K562 (cell line): ENCODE results near the gene IFT25. TPM values are rescaled to one million over a fixed set of nuclear protein-coding genes. Genes with fewer than 3 reads are reported as not detected.

Experiments used
- ATAC-seq: fragments of 200-7000 bp; cut with Tn5 transposase; 3 replicates; pipeline ENCODE4 v1.9.1; 2020; ENCODE audit warnings: moderate library complexity
- BruUV-seq: library from RNA; stranded (reverse); fragments of 400-500 nt; replicated peaks from 2 replicates; lab custom pipeline; 2021; lab: Mats Ljungman, UMichigan
- CTCF ChIA-PET: fragments of 300-600 bp; formaldehyde crosslinking; extraction: SDS; loops from one replicate; lab custom pipeline; 2021; ENCODE audit warnings: low intra/inter-chr PET ratio; lab: Yijun Ruan, JAX
- POLR2A ChIA-PET: fragments of 300-600, 350-650 bp; sonication (Branson Sonifier 250); formaldehyde crosslinking; extraction: SDS; loops from one replicate; lab custom pipeline; 2021; ENCODE audit warnings: antibody characterized with exemption, inconsistent platforms; lab: Yijun Ruan, JAX
- DNase-seq, 4 experiments: peaks; one replicate each; pipeline versions ENCODE4 v3.0.0 to v3.0.0-alpha.2; 2011 to 2018; ENCODE audit warnings: low spot score in 3 of 4, mixed read lengths in 3 of 4; ENCODE audit errors: extremely low read depth in 1 of 4
- FAIRE-seq: peaks from 2 replicates; lab custom pipeline; 2011; peaks lifted over from hg19 to GRCh38; lab: Jason Lieb, UNC
- H2AFZ ChIP-seq: 2 replicates; pipeline ENCODE4 v1.6.0; 2011; ENCODE audit warnings: low read depth, low read length, control low read depth, inconsistent platforms
- H3K27ac ChIP-seq: fragments of 200-600 bp; 3 replicates; pipeline ENCODE4 v1.8.0; 2011; ENCODE audit warnings: low read depth, mild to moderate bottlenecking, control low read depth, inconsistent platforms, low read length, moderate library complexity, mixed read lengths; ENCODE audit errors: extremely low read depth
- H3K27me3 ChIP-seq, 2 experiments: fragments of 300-600 bp in 1 of 2; 2 replicates in 1 of 2; 3 replicates in 1 of 2; pipeline versions ENCODE4 v1.6.0 to v1.8.0; 2011; ENCODE audit warnings: inconsistent platforms in 2 of 2, low read length in 2 of 2, mild to moderate bottlenecking in 1 of 2, mixed read lengths in 1 of 2, moderate library complexity in 1 of 2; ENCODE audit not compliant: control insufficient read depth in 2 of 2, insufficient read depth in 2 of 2
- H3K36me3 ChIP-seq: fragments of 300-600 bp; 3 replicates; pipeline ENCODE4 v1.8.0; 2011; ENCODE audit warnings: mild to moderate bottlenecking, low read length, inconsistent platforms; ENCODE audit not compliant: control insufficient read depth, insufficient read depth
- H3K4me1 ChIP-seq, 2 experiments: fragments of 200-600 bp in 1 of 2; replicated peaks in 1 of 2; 2 replicates in 1 of 2; 3 replicates in 1 of 2; pipeline versions ENCODE4 v1.5.1 to v1.8.0; 2011; ENCODE audit warnings: inconsistent platforms in 2 of 2, low read length in 2 of 2, mild to moderate bottlenecking in 1 of 2, mixed read lengths in 1 of 2, moderate library complexity in 1 of 2; ENCODE audit not compliant: control insufficient read depth in 2 of 2, insufficient read depth in 2 of 2
- H3K4me2 ChIP-seq: 2 replicates; pipeline ENCODE4 v1.6.1; 2011; ENCODE audit warnings: low read length, control low read depth, inconsistent platforms, mixed read lengths; ENCODE audit not compliant: insufficient read depth
- H3K4me3 ChIP-seq: fragments of 200-600 bp; sonication (generic), shearing (Covaris generic); 2 replicates; pipeline ENCODE4 v1.5.1; 2016; ENCODE audit warnings: control low read depth, inconsistent platforms
- H3K79me2 ChIP-seq: fragments of 200-600 bp; 3 replicates; pipeline ENCODE4 v1.8.0; 2011; ENCODE audit warnings: low read length, inconsistent platforms; ENCODE audit not compliant: control insufficient read depth, insufficient read depth
- H3K9ac ChIP-seq, 2 experiments: 2 replicates each; pipeline versions ENCODE4 v1.6.0 to v1.6.1; 2011; ENCODE audit warnings: low read depth in 2 of 2, low read length in 2 of 2, control low read depth in 1 of 2, inconsistent platforms in 1 of 2, mild to moderate bottlenecking in 1 of 2, mixed read lengths in 1 of 2; ENCODE audit not compliant: insufficient read depth in 1 of 2
- H3K9me1 ChIP-seq: one replicate; pipeline ENCODE4 v1.6.0; 2011; ENCODE audit warnings: inconsistent platforms, mild to moderate bottlenecking, low read length, moderate library complexity; ENCODE audit not compliant: control insufficient read depth, insufficient read depth
- H3K9me3 ChIP-seq: replicated peaks from 2 replicates; pipeline ENCODE4 v1.5.1; 2011; ENCODE audit warnings: low read depth, low read length, inconsistent platforms; ENCODE audit not compliant: control insufficient read depth, insufficient read depth
- H4K20me1 ChIP-seq: replicated peaks from 2 replicates; pipeline ENCODE4 v1.6.1; 2011; ENCODE audit warnings: low read length, inconsistent platforms, mixed read lengths; ENCODE audit not compliant: control insufficient read depth, insufficient read depth
- ARID1B ChIP-seq: fragments of 450-650 bp; IDR thresholded peaks from 2 replicates; pipeline ENCODE4 v1.6.1; 2016; ENCODE audit warnings: antibody characterized with exemption, mild to moderate bottlenecking, inconsistent platforms
- CBFA2T2 ChIP-seq: fragments of 450-650 bp; conservative IDR thresholded peaks from 2 replicates; pipeline ENCODE4 v1.6.1; 2017; ENCODE audit warnings: mild to moderate bottlenecking
- CBFA2T3 ChIP-seq: fragments of 450-650 bp; IDR thresholded peaks from 2 replicates; pipeline ENCODE4 v1.6.1; 2017
- CHD2 ChIP-seq: IDR thresholded peaks from 2 replicates; pipeline ENCODE4 v1.6.1; 2011; ENCODE audit warnings: low read depth, low read length
- DPF2 ChIP-seq: fragments of 450-650 bp; IDR thresholded peaks from 2 replicates; pipeline ENCODE4 v1.6.1; 2016
- EP300 ChIP-seq: IDR thresholded peaks from 2 replicates; pipeline ENCODE4 v1.6.1; 2012; ENCODE audit warnings: low read length, improper control_type of control experiment
- GATAD2B ChIP-seq: fragments of 450-650 bp; IDR thresholded peaks from 2 replicates; pipeline ENCODE4 v1.6.1; 2017; ENCODE audit warnings: mild to moderate bottlenecking, borderline replicate concordance
- NCOR1 ChIP-seq: fragments of 450-650 bp; IDR thresholded peaks from 2 replicates; pipeline ENCODE4 v1.6.1; 2016; ENCODE audit warnings: mild to moderate bottlenecking, moderate library complexity
- PML ChIP-seq: IDR thresholded peaks from 2 replicates; pipeline ENCODE4 v1.6.1; 2012; ENCODE audit warnings: low read length, inconsistent platforms
- POLR2AphosphoS2 ChIP-seq: IDR thresholded peaks from 2 replicates; pipeline ENCODE4 v1.6.1; 2012; ENCODE audit warnings: low read length, improper control_type of control experiment
- POLR2B ChIP-seq: fragments of 450-650 bp; IDR thresholded peaks from 2 replicates; pipeline ENCODE4 v1.6.1; 2018; ENCODE audit warnings: low read depth; ENCODE audit not compliant: partially characterized antibody
- SIRT6 ChIP-seq: IDR thresholded peaks from one replicate; pipeline ENCODE4 v1.6.1; 2012; ENCODE audit warnings: low read depth, mild to moderate bottlenecking, control low read depth, inconsistent platforms, low read length, moderate library complexity
- SMARCA4 ChIP-seq: fragments of 450-650 bp; IDR thresholded peaks from 2 replicates; pipeline ENCODE4 v1.6.1; 2016
- SOX6 ChIP-seq: fragments of 450-650 bp; IDR thresholded peaks from 2 replicates; pipeline ENCODE4 v1.6.1; 2014; ENCODE audit warnings: mild to moderate bottlenecking
- STAT5A ChIP-seq: IDR thresholded peaks from 2 replicates; pipeline ENCODE4 v1.6.1; 2012; ENCODE audit warnings: low read length, inconsistent platforms, borderline replicate concordance
- TAL1 ChIP-seq: fragments of 450-650 bp; IDR thresholded peaks from 2 replicates; pipeline ENCODE4 v1.6.1; 2016; ENCODE audit warnings: mild to moderate bottlenecking
- TCF3 ChIP-seq: sonication (generic); formaldehyde crosslinking; IDR thresholded peaks from 2 replicates; pipeline ENCODE4 v1.4.0; 2020; ENCODE audit warnings: mild to moderate bottlenecking, missing genetic modification reagents
- TEAD4 ChIP-seq, 2 experiments: sonication (generic) in 1 of 2; formaldehyde crosslinking in 1 of 2; IDR thresholded peaks; 2 replicates each; pipeline versions ENCODE4 v1.6.1 to v1.8.0; 2012 to 2022; ENCODE audit warnings: borderline replicate concordance in 1 of 2, inconsistent platforms in 1 of 2, low read length in 1 of 2, mild to moderate bottlenecking in 1 of 2, missing genetic modification reagents in 1 of 2
- TRIM24 ChIP-seq, 2 experiments: fragments of 450-650 bp; IDR thresholded peaks; 2 replicates each; pipeline ENCODE4 v1.6.1; 2016
- ZEB2 ChIP-seq: fragments of 450-650 bp; IDR thresholded peaks from 2 replicates; pipeline ENCODE4 v1.6.1; 2016
- ZNF212 ChIP-seq: fragments of 450-650 bp; formaldehyde crosslinking; IDR thresholded peaks from 2 replicates; pipeline ENCODE4 v1.4.0; 2020; ENCODE audit warnings: mild to moderate bottlenecking
- ZNF384 ChIP-seq: IDR thresholded peaks from 2 replicates; pipeline ENCODE4 v1.6.1; 2012; ENCODE audit warnings: low read depth, low read length, improper control_type of control experiment
- WGBS: fragments of 100-300 bp; shearing (Covaris generic); methylation state at CpG from one replicate; pipeline ENCODE4 v1.1.6; 2016; ENCODE audit warnings: low coverage, mixed read lengths; ENCODE audit not compliant: insufficient coverage; ENCODE audit errors: missing lambda C conversion rate; 5-methylcytosine and 5-hydroxymethylcytosine counted together
- in situ Hi-C: fragments of 300-500 bp; cut with MboI; formaldehyde crosslinking; loops from 4 replicates; pipeline ENCODE4 v1.15.0; 2018; ENCODE audit warnings: inconsistent platforms, mixed read lengths
- intact Hi-C: fragments of 100-400 bp; cut with micrococcal nuclease; formaldehyde crosslinking; loops from 2 replicates; pipeline ENCODE4 v1.14.2; 2022
- polyA plus RNA-seq, 8 experiments: library from polyadenylated mRNA; depleted of rRNA in 4 of 8; stranded (reverse) in 5 of 8; unstranded in 3 of 8; fragments of >200 nt; fragmentation: Nextera tagmentation in 2 of 8; fragmentation: Illumina TruSeq in 1 of 8; extraction: Ambion mirVana in 2 of 8; extraction: Trizol in 1 of 8; gene quantifications; 2 replicates each; pipeline versions ENCODE4 v1.2.1 to v1.2.3, GENCODE V29; 2011 to 2014; ENCODE audit warnings: inconsistent platforms in 1 of 8, missing spikeins in 1 of 8
- total RNA-seq, 7 experiments: library from RNA; depleted of rRNA in 6 of 7; stranded (reverse); fragments of >200 nt in 6 of 7; fragmentation: Illumina TruSeq in 2 of 7; extraction: Trizol in 2 of 7; gene quantifications; 2 replicates each; pipeline versions ENCODE4 v1.2.1 to v1.2.3, GENCODE V29; 2011 to 2021; ENCODE audit warnings: low replicate concordance in 1 of 7

IFT25 gene
- total and polyA plus RNA-seq, 9 of the 15 experiments (the other 6 are each of a cell fraction or from before 2014, with no cell fraction given): 93.6 to 209 (median 167) TPM

DNA sequence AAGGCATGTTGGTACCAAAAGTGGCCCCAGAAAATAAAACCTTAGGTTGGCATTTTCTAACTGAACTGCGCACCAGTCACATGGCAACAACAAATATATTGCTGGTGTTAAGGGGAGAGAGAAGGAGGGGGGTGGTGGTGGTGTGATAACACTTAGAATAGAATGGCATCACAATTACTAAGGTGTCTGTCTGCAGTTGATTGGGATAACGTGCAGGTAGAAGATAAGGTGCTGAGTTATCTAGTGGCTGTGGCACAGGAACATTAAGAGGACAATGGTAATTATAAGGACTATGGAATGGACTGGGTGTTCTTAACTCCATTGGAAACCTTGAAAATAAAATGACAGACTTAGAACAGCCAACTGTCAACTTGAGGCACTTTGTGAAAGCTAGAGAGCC, 54.5 kb downstream of the IFT25 start:
- POLR2A ChIA-PET: interaction anchor here (0.7 kb wide), 1 partner anchor 35 kb away, joined by 3 read pairs; no protein-coding TSS in a partner anchor
- in situ Hi-C loops (no loop called here), intact Hi-C loops (no loop called here)
- H3K4me2 ChIP-seq: peak overlapping the region; percentile 99; the same call in 1 of the 2 replicates
- H3K27ac ChIP-seq: no peak overlapping the region
- BruUV-seq: no TSS peak
- ATAC-seq: no peak
- H3K9me3 ChIP-seq: no peaks in the 10 kb centered on the region
- H3K27me3 ChIP-seq: no peaks in the 10 kb centered on the region; a peak in 1 of 5 replicates
- H3K9me1 ChIP-seq: no peaks in the 10 kb centered on the region
- peak overlapping the region; percentile 86 for H2AFZ ChIP-seq
- CTCF ChIA-PET: no interaction called here
- no peak overlapping the region for H3K4me3 ChIP-seq
- H4K20me1 ChIP-seq: no peaks in the 10 kb centered on the region
- TF ChIP-seq GATAD2B (0 out of 2 replicates have a peak, but pooled peaks have one; percentile 33), TCF3 (CRISPR knock-in tag) (peak; percentile 72), TEAD4 (IDR thresholded peaks at IDR 0.05; ENCODE audit: low read length) (peak; percentile 72), TEAD4 (CRISPR knock-in tag; IDR thresholded peaks at IDR 0.05; ENCODE audit: borderline replicate concordance) (no peak), TRIM24 (IDR thresholded peaks at IDR 0.05) (peak in 1 of 2 experiments; percentile 28; a peak in 1 of 4 replicates), POLR2AphosphoS2 (no peak), SIRT6 (no peak), NCOR1 (peak; percentile 65), ARID1B (peak; percentile 67), SOX6 (peak; percentile 81), POLR2B (no peak), TAL1 (peak; percentile 72), PML (peak; percentile 27; the same call in 1 of the 2 replicates), CHD2 (no peak), SMARCA4 (peak; percentile 46; the same call in 1 of the 2 replicates), CBFA2T2 (peak; percentile 77), ZEB2 (peak; percentile 82; the same call in 1 of the 2 replicates), CBFA2T3 (peak; percentile 86), ZNF212 (CRISPR knock-in tag) (no peak), STAT5A (peak; percentile 45; the same call in 1 of the 2 replicates), EP300 (peak; percentile 41; the same call in 1 of the 2 replicates), DPF2 (peak; percentile 44; the same call in 1 of the 2 replicates), ZNF384 (no peak)
- TF ChIP-seq, all 486 proteins: peak for 16
- Histone ChIP-seq H3K4me1 (peaks cover 15 to 24% of the 10 kb centered on the region in 2 experiments; a peak in 4 of 5 replicates), H3K9ac (no peak overlapping the region), H3K79me2 (0 out of 3 replicates have a peak, but pooled peaks cover 2% of the 10 kb centered on the region), H3K36me3 (no peaks in the 10 kb centered on the region)
- WGBS: 27% methylated on average over 2 of the region's 2 CpGs
- FAIRE-seq: no peak
- DNase-seq: peak; percentile 30 to 44 (median 32)
